ENCODE measurements around the gene APEX2.
A peak's percentile ranks its signal among the peaks of the same experiment; 100 is the strongest.
"Not testable (repeated sequence)": the region's sequence is repeated elsewhere in the genome, so short reads cannot be mapped to it uniquely, and the experiment has no call there.

APEX2 gene, protein sequence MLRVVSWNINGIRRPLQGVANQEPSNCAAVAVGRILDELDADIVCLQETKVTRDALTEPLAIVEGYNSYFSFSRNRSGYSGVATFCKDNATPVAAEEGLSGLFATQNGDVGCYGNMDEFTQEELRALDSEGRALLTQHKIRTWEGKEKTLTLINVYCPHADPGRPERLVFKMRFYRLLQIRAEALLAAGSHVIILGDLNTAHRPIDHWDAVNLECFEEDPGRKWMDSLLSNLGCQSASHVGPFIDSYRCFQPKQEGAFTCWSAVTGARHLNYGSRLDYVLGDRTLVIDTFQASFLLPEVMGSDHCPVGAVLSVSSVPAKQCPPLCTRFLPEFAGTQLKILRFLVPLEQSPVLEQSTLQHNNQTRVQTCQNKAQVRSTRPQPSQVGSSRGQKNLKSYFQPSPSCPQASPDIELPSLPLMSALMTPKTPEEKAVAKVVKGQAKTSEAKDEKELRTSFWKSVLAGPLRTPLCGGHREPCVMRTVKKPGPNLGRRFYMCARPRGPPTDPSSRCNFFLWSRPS

DNA sequence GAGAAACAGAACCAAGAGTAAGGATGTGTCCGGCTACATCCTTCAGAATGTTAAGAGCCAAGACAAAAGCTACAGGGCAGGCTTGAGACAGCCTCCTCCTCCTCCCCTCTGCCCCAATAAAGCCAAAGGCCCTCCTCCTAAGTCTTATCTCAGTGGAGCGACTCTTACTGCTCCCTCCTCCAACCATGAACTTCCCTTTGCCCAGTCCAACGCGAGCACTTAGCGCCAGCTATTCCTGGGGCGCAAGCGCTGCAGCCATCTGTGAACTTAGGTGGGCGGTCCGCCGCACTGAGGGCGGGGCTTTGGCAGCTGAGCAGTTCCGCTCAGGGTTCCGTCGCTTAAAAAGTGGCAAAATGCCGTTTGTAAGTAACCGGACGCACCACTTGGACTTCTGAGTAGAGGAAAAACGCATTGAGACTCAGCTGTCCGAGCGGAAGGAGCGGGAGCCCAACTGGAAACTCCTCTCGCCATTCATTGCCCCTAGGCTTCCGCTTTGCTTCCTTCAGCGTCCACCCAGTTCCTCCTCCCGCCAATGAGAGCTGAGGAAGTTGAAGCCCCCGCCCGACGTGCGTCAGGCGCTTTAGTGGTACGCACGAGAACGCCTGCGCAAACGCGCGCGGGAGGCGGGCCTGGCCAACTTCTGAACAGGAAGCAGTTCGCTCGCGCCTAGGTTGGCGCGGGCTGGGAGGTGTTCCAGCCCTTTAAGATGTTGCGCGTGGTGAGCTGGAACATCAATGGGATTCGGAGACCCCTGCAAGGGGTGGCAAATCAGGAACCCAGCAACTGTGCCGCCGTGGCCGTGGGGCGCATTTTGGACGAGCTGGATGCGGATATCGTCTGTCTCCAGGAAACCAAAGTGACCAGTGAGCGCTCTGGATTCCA is at the start of gene APEX2:
Gene APEX2, plus strand, starts transcription at position 647 of the 882 bp plus-strand sequence. Its CDS starts 60 bp downstream, at position 707.
- Mint-ChIP-seq H3K9me3 (no peaks in the 10 kb centered on the region), H3K36me3 (peaks cover 36% of the 10 kb centered on the region)

DNA sequence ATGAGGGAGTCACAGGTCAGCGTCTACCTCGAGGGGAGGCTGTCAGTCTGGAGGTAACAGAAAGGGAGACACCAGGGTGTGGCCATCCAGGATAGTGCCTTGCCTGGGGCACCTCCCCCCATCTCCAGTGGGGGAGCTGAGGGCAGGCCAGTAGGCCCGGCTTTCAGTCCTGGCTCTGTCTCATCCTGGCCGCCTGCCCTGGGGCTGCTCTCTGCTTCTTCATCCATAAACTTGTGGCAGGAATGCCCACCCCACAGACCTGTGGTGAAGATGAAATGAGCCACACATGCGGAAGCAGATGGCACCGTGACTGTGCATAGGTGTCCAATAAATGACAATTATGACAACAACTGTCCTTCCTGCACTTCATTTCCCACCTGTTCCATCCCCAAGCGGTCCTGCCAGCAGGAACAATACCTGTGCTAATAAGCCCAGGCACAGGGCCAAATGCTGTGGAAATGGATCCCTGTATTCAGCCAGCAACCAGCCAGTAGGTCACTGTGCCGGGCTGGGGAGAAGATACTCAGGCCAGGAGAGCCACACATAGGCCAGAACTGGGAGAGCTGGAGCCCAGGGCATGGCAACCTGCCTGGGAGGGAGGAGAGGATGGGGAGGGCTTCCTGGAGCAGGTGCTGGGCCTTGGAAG is 49.3 kb upstream of the APEX2 start:
- ATAC-seq: no peak
- H3K4me1 Mint-ChIP-seq: no peaks in the 10 kb centered on the region

More for the DNA sequence above, at the start of gene APEX2:
- Mint-ChIP-seq H3K4me3 (peak within 1 kb of the TSS; percentile 91), H3K4me1 (peaks cover 18% of the 10 kb centered on the region), H3K27ac (peak within 1 kb of the TSS; percentile 93)
- peak; percentile 55 to 86 for DNase-seq (ENCODE audit: low spot score in 2 of 2)
- peak; percentile 97 for ATAC-seq

DNA sequence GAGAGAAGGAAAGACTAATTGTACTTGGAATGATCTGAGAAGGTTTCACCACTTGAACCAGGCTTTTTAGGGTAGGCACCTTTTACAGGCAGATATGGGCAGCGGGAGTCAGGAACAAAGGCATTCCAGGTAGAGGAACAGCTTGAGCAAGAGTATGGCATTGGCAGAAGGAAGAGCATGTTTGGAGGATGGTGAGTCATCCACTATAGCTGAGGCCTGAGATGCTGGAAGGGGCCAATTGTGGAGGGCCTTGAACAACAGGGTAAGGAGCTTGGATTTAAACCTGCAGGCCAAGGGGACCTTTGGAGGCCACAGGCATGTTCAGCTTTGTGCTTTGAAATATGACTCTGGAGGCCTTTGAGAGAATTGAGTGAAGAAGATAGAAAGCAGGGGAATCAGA is 38.4 kb upstream of the APEX2 start:
- H3K4me1 Mint-ChIP-seq: peaks cover 8% of the 10 kb centered on the region

More for the DNA sequence above, 49.3 kb upstream of the APEX2 start:
- Mint-ChIP-seq H3K9me3 (no peaks in the 10 kb centered on the region), H3K4me3 (no peak overlapping the region), H3K36me3 (no peaks in the 10 kb centered on the region), H3K27ac (no peak overlapping the region)
- no peak for DNase-seq (ENCODE audit: low spot score in 2 of 2)

DNA sequence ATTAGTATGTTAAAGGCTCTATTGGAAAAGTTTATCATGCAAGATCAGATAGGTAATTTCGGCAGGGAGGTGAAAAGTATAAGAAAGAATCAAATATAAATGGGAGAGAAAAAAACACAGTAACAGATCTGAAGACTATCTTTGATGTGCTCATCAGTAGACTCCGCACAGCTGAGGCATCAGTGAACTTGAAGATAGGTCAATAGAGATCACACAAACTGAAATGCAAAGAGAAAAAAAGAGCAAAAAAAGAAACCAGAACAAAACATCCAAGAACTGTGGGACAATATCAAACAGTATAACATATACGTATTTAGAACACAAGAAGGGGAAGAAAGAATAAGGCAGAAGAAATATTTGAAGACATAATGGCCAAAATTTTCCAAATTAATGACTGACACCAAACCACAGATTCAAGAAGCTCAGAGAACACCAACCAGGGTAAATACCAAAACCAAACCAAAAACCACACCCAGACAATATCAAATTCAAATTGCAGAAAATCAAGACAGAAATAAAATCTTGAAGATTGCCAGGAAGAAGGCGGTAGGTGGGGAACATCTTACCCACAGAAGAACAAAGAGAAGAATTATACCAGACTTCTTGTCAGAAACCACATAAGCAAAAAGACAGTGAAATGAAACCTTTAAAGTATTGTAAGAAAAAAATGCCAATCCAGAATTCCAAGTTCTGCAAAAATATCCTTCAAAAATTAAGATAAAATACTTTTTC is 35.2 kb upstream of the APEX2 start:
- Mint-ChIP-seq H3K4me1 (peaks cover 8% of the 10 kb centered on the region), H3K4me3 (no peak overlapping the region), H3K36me3 (no peaks in the 10 kb centered on the region), H3K9me3 (no peaks in the 10 kb centered on the region), H3K27ac (no peak overlapping the region)
- ATAC-seq: no peak
- DNase-seq (ENCODE audit: low spot score in 2 of 2): no peak

More for the DNA sequence above, 38.4 kb upstream of the APEX2 start:
- Mint-ChIP-seq H3K9me3 (no peaks in the 10 kb centered on the region), H3K27ac (no peak overlapping the region), H3K4me3 (no peak overlapping the region), H3K36me3 (no peaks in the 10 kb centered on the region)
- DNase-seq (ENCODE audit: low spot score in 2 of 2) (no peak), ATAC-seq (no peak)

DNA sequence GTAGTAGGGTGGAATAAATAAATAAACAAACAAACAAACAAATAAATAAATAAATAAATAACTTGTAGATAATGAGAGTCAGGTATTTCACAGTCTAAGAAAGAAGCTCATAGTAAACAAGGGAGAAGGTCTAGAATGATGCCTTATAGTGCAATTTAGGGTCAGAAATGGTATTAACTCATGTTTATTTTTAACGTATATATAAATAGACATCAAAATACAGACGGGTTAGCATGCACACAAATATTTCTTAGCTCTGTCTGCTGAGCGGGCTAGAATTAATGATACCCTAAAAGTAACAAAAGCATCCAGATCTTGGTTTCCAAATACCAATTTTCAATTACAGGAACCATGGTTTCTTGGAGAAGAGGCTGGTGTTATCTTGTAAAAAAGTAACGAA is 22.8 kb upstream of the APEX2 start:
- ATAC-seq (no peak), DNase-seq (ENCODE audit: low spot score in 2 of 2) (no peak)
- Mint-ChIP-seq H3K9me3 (no peaks in the 10 kb centered on the region), H3K36me3 (no peaks in the 10 kb centered on the region), H3K27ac (no peak overlapping the region), H3K4me1 (no peaks in the 10 kb centered on the region), H3K4me3 (no peak overlapping the region)

DNA sequence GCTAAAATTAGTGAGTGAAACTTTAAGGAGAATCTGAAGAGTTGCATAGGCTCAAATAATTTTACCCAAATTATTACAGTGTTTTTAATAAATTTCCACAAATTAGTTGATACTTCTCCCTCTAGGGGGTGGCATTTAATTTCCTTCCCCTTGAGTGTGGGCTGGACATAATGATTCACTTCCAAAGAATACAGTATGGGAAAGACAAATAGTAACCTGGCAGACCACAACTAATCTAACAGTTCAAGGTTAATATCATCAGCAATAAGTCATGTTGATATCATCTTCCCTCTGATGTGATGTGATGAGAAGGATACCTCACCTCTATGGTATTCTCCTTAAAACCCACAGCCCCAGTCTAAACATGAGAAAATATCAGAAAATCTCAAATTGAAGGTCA is 21.7 kb upstream of the APEX2 start:
- H3K36me3 Mint-ChIP-seq: no peaks in the 10 kb centered on the region
- H3K27ac Mint-ChIP-seq: no peak overlapping the region
- no peak for DNase-seq (ENCODE audit: low spot score in 2 of 2)
- no peak overlapping the region for H3K4me3 Mint-ChIP-seq
- H3K4me1 Mint-ChIP-seq: no peaks in the 10 kb centered on the region
- ATAC-seq: no peak
- no peaks in the 10 kb centered on the region for H3K9me3 Mint-ChIP-seq

DNA sequence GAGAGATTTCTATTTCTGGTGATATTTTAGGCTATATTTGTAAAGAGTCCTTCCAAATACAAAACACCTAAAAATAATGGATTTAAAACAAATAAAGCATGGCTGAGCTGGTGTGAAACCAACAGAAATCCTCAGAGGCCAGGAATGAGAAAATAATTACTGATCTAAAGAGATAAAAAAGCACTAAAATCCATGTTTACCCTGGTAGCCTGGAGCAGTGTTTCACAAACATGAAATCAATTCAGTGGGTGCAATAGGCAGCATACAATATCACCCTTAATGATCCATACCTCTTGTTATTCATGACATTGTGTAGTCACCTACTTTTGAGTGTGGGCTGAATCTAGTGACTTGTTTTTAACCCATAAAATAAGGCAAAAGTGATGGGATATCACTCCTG is 20.7 kb upstream of the APEX2 start:
- Mint-ChIP-seq H3K27ac (no peak overlapping the region), H3K4me3 (no peak overlapping the region), H3K36me3 (no peaks in the 10 kb centered on the region), H3K4me1 (no peaks in the 10 kb centered on the region), H3K9me3 (no peaks in the 10 kb centered on the region)
- ATAC-seq (no peak), DNase-seq (ENCODE audit: low spot score in 2 of 2) (no peak)

DNA sequence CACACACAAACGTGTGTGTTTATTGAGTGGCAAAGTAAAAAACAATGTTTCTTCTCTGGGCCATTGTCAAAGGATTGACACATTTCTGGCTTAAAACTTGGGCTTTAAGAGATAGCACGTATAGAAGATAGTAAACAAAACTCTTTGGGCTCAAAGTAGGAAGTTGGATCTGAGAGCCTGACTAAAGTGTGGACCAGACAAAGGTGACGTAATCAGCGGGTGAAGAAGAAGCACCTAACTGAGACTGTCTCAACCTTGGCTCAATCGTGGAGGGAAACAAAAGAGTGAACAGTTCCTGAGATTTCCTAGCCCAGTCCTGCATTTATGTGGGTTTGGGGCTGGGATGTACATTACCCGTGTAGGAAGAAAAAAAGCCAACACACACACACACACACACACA is 19.8 kb upstream of the APEX2 start:
- H3K27ac Mint-ChIP-seq: no peak overlapping the region
- H3K9me3 Mint-ChIP-seq: no peaks in the 10 kb centered on the region
- no peak for ATAC-seq
- no peaks in the 10 kb centered on the region for H3K36me3 Mint-ChIP-seq
- H3K4me3 Mint-ChIP-seq: no peak overlapping the region
- no peaks in the 10 kb centered on the region for H3K4me1 Mint-ChIP-seq
- no peak for DNase-seq (ENCODE audit: low spot score in 2 of 2)

DNA sequence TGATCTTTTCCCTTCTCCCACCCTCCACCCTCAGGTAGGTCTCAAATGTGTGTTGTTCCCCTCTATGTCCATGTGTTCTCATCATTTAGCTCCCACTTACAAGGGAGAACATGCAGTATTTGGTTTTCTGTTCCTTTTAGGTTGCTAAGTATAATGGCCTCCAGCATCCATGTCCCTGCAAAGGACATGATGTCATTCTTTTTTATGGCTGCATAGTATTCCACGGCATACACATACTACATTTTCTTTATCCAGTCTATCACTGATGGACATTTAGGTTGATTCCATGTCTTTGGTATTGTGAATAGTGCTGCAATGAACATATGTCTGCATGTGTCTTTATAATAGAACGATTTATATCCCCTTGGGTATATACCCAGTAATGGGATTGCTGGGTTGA is 16.9 kb upstream of the APEX2 start:
- H3K9me3 Mint-ChIP-seq, ATAC-seq, H3K36me3 Mint-ChIP-seq: not testable (repeated sequence)

DNA sequence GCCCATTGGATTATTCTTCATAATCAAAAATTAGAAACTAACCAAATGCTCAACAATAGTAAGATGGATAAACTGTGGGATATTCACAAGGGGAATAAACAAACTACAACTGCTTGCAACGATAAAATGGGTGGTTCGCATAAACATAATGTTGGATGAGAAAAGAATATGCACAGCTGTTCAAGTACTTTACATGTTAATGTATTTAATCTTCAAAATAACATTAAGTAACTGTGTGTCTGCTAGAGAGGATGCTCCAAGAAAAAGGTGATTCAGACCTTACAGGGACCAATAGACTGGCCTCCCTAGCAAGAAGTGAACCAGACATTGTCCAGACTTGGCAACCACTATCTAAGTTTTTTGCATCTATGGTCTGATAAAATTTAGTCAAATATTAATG is 8.5 kb upstream of the APEX2 start:
- DNase-seq (ENCODE audit: low spot score in 2 of 2) (no peak), ATAC-seq (no peak)
- Mint-ChIP-seq H3K36me3 (no peaks in the 10 kb centered on the region), H3K9me3 (no peaks in the 10 kb centered on the region), H3K4me3 (no peak overlapping the region), H3K27ac (no peak overlapping the region), H3K4me1 (no peaks in the 10 kb centered on the region)

More for the DNA sequence above, 16.9 kb upstream of the APEX2 start:
- H3K27ac Mint-ChIP-seq; H3K4me1 Mint-ChIP-seq; DNase-seq (ENCODE audit: low spot score in 2 of 2); H3K4me3 Mint-ChIP-seq: not testable (repeated sequence)

DNA sequence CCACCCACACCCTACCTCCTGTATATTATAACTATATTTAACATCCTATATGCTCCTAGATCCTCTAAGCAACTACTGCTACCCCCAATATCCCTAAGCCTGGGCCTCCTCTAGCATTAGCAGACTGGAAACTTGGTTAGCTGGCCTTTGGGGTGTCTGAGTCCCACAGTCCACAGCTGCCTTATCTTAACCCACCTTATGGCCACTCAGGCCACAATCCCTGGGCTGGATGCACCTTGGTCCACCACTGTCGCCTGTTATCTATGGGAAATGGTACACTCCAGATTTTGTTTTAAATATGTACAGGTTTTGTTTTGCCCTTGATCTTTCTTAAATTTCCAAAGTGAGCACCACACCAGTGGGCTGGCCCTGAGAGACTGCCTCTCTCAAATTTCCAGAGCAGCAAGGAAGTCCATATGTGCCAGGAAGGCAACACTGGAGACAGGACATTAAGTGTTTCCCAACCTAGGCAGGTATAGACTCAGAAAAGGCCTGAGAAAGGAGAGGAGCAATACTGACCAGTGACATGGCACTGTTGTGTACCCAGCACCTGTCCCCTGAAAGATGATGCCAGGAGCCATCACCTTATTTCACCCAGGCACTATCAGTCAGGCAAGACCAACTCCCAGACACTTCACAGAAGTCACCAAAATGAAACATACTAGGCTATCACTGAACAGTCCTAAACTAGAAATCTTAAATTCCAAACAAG is 7.1 kb upstream of the APEX2 start:
- no peak overlapping the region for H3K27ac Mint-ChIP-seq
- no peaks in the 10 kb centered on the region for H3K36me3 Mint-ChIP-seq
- H3K4me1 Mint-ChIP-seq: no peaks in the 10 kb centered on the region
- DNase-seq (ENCODE audit: low spot score in 2 of 2) (no peak), ATAC-seq (no peak)
- no peaks in the 10 kb centered on the region for H3K9me3 Mint-ChIP-seq
- H3K4me3 Mint-ChIP-seq: no peak overlapping the region

DNA sequence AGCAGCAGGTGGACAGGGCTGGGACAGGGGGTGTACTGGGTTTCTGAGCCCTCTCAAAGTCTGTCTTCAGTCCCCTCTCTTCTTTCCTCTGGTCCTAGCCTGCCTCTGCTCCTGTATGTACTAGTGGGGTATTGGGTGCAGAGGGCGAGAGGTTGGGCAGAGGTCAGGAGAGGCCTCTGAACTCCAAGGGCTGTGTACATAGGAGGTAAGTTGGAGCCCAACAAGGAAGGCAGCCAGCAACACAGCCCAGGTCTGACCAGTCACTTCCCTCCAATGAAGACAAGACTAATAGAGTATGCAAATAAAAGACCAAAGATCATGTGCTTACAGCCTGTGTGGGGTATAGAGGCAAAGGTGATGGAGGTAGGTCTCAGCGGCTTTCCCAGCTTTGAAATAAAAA is 6.1 kb upstream of the APEX2 start, which contains the start of gene PFKFB1:
Gene PFKFB1, minus strand, starts transcription at position 90 of the 400 bp plus-strand sequence. CDS start 181 bp downstream, outside the sequence.
- no peak for ATAC-seq
- no peak within 1 kb of the TSS for H3K27ac Mint-ChIP-seq
- no peak within 1 kb of the TSS for H3K4me3 Mint-ChIP-seq

DNA sequence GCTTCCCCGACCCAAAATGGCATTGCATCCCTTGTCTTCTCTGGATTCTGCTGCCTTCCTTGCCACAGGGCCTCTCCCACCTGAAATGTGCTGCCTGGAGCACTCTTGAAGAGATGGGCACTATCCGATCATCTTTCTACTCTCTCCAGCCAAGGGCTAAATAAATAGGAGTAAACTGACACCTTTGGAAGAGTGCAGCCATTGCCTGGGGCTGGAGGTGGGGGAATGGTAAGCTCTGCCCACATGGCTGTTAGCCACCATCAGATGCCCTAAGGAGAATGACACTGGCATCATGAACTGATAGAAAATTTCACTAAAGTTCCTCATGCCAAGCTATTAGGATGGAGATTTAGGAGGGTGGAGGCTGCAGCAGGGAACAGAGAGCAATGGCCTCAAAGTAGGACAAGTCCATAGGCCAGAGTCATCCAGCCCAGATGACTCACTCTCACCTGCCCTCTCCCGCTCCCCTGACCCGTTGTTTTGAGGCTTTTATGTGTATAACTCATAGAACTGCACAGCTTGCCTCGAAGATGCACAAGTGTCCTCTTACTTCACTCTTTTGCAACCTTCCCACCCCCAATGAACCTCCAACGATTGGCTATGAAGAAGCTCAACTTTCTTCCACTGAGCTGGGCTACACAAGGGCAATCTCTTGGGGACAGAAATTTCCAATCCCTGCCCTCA is 5.4 kb upstream of the APEX2 start:
- H3K27ac Mint-ChIP-seq: no peak overlapping the region
- H3K4me3 Mint-ChIP-seq: no peak overlapping the region
- no peaks in the 10 kb centered on the region for H3K36me3 Mint-ChIP-seq
- no peaks in the 10 kb centered on the region for H3K9me3 Mint-ChIP-seq
- ATAC-seq: no peak
- no peaks in the 10 kb centered on the region for H3K4me1 Mint-ChIP-seq
- DNase-seq (ENCODE audit: low spot score in 2 of 2): no peak

More for the DNA sequence above, 6.1 kb upstream of the APEX2 start, which contains the start of gene PFKFB1:
- Mint-ChIP-seq H3K9me3 (no peaks in the 10 kb centered on the region), H3K36me3 (no peaks in the 10 kb centered on the region), H3K4me1 (no peaks in the 10 kb centered on the region)
- DNase-seq (ENCODE audit: low spot score in 2 of 2): no peak
